DMS153 treated with DMSO at 0.1 percent for 48 hours (cell line): ENCODE measurements around the gene HBE1.
"Not testable (repeated sequence)": the region's sequence is repeated elsewhere in the genome, so short reads cannot be mapped to it uniquely, and the experiment has no call there.

Experiments
- DNase-seq: peaks from one replicate; lab custom pipeline; 2025; ENCODE audit not compliant: unreplicated experiment; lab: John Stamatoyannopoulos, UW

HBE1 gene

DNA sequence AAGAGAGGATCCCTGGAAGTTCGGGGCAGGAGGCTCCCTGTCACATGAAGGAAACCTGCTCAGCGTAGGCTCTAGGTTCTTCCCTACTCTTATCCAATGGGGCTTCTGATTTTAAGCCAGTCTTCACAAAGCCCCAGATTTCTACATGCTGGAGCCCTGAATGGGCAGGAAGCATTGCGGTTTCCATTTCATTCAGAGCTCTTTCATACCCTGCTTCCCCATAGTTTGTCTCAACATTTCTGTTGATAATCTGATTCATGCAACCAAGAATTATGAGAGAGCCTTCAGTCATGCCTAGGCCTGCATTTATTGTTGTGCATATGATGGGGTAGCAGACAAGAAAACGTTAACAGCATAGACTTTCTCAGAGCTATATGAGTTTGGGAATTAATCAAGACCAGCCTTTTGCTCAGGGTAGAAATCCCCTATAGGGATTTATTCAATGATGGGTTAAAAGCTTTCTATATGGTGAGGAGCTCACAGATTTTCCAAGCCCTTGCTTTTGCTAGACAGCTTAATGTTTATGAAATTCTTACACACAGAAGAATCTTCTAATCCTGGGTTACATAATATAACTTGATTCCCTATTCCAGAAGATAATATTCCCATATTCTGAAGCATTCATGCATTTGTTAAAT lies 16.1 kb upstream of the HBE1 start:
- no peak for DNase-seq

DNA sequence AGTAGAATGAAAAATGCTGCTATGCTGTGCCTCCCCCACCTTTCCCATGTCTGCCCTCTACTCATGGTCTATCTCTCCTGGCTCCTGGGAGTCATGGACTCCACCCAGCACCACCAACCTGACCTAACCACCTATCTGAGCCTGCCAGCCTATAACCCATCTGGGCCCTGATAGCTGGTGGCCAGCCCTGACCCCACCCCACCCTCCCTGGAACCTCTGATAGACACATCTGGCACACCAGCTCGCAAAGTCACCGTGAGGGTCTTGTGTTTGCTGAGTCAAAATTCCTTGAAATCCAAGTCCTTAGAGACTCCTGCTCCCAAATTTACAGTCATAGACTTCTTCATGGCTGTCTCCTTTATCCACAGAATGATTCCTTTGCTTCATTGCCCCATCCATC lies 14.9 kb upstream of the HBE1 start:
- no peak for DNase-seq

DNA sequence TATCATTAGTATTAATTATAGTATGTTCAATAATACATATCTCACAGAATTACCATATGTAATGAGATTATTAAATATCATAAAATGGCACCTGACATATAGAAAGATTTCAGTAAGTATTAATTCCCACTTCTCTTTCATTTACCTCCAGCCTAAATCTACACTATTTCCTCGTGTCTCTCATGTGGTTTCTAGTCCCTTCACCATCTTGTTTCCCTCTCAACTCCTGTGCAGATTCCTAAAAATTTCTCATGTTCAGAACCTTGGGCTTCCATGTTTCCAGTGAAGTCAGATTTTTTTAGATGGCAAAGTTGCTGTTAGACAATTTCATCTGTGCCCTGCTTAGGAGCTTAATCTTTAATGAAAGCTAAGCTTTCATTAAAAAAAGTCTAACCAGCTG lies 14.1 kb upstream of the HBE1 start:
- no peak for DNase-seq

DNA sequence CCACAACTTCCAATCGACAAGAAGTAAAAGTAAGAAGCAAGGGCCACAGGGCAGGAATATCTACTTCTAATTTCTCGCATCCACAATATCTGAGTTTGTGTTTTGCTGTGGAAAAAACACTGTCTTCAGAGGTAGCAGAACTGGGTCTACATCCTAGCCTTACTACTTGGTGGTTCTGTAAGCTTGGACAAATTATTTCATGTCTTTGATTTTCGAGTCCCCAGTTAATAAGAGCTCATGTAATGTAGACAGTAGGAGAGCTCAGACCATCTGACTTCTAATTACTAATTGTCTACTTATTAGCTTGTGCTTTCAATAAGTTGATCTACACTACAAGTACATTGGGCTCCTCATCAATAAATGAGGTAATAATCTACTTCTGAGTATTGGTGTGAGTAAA lies 13.3 kb upstream of the HBE1 start:
- DNase-seq = no peak

DNA sequence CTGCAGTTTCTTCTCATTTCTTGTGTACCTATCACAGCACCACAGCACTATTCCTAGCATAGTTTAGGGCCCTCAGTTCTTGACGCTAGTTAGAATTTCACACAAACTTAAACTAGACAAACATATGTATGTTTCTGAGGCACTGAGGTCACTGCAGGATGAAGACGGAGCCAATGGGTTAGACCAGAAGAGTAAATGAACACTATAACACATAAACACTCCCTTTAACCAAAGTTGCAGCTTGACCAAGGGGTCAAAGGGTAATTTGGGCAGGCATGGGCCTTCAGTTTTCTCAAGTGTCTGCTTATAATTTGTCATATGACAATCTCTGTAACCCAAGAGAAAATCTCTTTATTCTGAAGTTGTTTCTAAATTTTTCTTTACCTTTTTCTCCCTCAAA lies 12.9 kb upstream of the HBE1 start:
- DNase-seq = no peak

DNA sequence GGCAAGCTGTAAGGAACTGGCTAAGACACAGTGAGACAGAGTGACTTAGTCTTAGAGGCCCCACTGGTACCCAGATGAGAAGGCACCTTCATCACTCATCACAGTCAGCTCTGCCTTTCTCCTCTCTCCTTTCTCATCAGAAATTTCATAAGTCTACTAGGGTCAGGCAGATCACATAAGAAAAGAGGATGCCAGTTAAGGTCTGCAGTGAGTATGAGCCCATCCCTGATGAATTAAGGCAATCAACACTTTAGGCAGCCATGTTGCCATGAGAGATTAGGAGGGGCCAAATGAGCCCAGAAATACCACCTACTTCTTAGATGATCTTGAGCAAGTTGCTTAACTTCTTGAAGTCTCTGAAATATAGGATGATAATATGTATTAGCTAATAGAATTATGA lies 11.9 kb upstream of the HBE1 start:
- DNase-seq = no peak

DNA sequence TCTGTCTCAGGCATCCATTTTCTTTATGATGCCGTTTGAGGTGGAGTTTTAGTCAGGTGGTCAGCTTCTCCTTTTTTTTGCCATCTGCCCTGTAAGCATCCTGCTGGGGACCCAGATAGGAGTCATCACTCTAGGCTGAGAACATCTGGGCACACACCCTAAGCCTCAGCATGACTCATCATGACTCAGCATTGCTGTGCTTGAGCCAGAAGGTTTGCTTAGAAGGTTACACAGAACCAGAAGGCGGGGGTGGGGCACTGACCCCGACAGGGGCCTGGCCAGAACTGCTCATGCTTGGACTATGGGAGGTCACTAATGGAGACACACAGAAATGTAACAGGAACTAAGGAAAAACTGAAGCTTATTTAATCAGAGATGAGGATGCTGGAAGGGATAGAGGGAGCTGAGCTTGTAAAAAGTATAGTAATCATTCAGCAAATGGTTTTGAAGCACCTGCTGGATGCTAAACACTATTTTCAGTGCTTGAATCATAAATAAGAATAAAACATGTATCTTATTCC lies 10.9 kb upstream of the HBE1 start:
- no peak for DNase-seq

DNA sequence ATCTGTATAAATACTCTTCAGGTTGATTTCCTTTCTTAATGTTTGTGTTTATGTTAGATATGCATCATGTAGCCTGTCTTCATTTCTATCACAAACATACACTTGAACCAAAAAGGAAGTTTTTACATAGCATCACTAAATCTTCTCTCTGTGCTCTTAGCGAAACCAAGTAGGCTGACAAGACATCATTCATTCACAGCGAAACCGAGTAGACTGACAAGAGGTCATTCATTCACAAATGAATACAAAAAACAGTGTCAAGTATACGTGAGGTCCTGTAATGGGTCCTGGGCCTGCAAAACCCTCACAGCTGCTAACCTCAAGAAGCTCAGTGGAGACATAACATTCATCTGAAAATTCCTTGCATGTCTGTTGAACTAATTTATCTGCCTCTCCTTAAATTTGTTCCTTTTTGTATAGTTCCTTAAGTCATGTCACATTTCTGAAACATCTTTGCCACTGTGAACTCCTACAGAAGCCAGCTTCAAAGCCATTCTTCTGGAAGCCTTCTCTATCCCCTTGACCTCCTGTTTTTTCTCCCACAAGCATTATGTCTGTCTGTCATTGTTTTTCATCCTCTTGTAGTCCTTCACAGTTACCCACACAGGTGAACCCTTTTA lies 9.8 kb upstream of the HBE1 start:
- DNase-seq = no peak

DNA sequence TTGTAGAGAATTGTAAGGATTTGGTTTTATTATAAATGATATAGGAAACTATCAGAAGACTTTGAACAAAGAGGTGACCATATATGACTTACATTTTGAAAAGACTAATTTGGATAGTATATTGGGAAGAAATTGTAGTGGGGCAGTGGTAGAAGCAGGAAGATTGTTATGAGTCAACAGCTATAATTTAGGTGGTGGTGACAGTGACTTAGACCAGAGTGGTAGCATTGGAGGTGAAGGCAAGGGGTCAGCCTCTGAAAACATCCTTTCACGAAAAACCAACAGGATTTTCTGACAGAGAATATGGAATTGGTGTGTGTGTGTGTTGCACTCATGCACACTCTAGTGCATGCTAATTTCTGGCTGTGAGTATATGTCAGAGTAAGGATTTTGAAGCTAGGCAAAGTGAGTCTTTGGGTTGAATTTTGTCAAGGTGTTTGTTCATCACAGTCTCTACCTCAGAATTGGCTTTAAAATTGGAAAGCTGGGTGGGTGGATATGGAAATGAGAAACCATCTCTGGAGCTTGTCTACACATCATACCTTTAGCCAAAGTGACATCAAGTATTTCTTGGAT lies 8.2 kb upstream of the HBE1 start:
- no peak for DNase-seq

DNA sequence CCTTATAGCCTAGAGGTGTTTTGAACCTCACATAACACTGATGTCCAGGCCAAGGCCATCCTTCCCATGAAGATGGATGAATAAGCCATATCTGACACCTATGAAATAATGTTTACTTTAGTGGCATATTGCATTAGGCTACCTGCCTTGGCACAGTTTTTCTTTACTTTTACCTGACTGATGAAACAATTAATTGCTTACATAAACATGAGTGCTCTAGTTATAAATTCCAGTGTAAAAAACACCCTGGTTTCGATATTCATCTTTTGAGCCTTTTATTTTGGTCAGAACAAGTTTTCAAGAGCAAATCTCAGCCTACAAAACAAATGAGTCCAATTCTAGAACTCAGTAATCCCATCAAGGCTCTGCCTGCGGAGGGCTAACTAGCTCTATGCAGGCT lies 7.0 kb upstream of the HBE1 start:
- no peak for DNase-seq

DNA sequence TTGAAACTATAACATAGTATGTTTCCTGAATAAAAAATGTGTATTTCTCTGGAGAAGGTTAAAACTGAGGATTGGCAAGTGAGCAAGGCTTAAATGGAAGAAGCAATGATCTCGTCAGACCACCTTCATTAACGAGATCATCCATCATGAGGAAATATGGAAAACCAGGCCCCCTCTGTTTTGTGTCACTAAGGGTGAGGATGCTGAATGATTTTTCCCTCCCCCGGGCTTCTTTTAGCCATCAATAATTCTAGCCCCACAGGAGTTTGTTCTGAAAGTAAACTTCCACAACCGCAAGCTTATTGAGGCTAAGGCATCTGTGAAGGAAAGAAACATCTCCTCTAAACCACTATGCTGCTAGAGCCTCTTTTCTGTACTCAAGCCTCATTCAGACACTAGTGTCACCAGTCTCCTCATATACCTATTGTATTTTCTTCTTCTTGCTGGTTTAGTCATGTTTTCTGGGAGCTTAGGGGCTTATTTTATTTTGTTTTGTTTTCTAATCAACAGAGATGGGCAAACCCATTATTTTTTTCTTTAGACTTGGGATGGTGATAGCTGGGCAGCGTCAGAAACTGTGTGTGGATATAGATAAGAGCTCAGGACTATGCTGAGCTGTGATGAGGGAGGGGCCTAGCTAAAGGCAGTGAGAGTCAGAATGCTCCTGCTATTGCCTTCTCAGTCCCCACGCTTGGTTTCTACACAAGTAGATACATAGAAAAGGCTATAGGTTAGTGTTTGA lies 5.8 kb upstream of the HBE1 start:
- DNase-seq = no peak

DNA sequence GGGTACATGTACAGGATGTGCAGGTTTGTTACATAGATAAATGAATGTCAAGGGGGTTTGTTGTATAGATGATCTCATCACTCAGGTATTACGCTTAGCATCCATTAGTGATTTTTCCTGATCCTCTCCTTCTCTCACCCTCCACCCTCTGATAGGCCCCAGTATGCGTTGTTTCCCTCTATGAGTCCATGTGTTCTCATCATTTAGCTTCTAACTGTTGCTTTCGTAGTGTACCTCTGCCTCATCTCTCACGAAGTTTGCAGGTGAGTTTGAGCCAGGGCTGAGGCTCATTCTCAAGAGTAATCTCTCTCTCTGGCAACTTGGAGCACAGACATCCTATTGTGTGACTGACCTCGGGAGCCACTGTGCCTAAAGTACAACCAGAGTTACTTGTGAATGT lies 4.7 kb upstream of the HBE1 start:
- DNase-seq = no peak

DNA sequence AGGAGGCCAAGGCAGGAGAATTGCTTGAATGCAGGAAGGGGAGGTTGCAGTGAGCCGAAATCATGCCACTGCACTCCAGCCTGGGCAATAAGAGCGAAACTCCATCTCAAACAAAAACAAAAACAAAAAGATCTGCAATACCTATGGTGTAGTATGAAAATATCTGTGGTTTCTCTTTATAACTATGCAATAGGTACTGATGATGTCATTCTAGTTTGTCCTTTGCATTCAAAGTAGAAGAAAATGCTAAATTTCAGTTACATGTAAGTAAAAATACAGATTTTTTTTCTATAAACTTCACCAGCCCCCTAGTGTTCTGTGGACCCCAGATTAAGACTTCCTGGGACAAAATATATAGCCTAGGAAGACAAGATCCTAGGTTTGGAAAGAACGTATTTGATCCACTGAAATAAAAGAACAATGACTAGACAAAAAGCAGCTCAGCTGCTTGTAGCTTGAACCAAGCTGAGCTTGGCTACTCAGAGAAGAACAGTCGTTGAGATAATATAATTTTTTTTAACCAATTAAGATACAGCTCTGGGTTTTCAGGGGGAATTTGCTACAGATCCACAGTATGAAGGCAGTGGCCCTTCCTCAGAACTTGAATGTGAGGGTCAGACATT lies 2.8 kb upstream of the HBE1 start:
- DNase-seq = no peak

DNA sequence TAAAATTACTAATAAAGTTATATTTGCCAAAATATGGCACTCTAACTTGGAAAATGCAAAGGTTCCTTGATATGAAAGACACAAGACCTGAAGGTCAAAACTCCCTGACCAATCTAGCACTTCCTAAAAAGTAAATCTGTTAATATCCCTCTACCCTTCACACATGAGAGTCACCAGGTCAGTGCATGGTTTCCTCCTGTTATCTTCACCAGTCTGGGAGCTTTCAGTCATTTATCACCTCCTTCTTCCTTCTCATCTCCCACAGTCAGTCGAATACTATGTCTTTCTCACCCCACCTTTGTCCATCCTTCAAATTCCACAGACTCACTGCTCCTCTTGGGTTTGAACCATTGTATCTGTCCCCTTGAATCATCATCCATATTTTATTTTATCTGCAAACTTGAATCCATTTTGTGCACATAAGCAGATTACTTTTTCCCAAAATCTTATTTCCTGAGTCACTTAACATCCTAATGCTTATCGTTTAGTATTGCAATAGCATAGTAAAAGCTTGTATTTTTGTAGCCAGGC lies 2.6 kb downstream of the HBE1 start:
- DNase-seq = no peak

DNA sequence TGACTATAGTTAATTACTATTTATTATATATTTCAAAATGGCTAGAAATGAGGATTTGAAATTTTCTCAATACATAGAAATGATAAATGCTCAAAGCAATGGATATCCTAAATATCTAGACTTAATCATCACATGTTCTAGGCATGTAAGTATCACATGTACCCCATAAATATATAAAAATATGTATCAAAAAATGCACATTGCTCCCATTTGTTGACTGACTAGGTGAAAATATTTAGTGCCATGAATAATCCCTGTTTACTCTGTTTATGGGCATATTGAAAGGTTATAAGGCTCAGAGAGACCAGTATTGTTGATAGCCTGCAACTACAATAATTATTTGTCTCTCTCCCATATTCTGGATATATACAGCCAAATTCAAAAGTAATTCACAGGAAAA lies 3.1 kb downstream of the HBE1 start:
- no peak for DNase-seq

DNA sequence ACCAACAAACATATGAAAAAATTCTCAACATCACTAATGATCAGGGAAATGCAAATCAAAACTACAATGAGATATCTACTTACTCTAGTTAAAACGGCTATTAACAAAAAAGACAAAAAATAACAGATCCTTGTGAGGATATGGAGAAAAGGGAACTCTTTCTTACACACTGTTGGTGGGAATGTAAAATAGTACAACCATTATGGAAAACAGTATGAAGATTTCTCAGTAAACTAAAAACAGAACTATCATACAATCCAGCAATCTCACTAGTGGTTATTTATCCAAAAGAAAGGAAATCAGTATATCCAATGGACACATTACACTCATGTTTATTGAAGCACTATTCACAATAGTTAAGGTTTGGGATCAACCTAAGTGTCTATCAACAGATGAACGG lies 3.9 kb downstream of the HBE1 start:
- no peak for DNase-seq

DNA sequence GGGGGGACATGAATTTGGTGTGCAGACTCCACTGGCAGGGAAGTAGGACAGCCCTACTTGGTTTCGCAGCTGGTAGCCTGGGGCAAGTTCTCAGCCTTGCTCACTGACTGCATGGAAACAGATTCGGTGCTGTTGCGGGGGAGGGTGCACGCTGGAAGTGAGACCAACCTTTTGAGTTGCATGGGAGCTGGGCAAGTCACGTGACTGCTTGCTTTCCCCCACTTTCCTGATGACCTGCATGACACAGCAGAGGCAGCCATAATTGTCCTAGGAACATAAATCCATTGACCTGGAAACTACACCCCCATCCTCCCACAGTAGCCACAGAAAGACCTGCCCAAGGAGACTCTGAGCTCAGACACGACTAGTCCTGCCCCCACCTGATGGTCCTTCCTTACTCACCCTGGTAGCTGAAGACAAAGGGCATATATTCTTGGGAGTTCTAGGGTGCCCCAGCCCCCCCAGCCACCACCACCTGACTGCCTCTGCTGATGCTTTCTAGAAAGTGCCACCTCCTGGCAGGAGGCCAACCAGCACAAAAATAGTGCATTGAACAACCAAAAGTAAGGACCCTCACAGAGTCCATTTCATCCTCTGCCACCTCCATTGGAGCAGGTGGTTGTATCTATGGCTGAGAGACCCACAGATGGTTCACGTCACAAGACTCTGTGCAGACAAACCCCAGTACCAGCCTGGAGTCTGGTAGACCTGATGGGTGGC lies 11.0 kb downstream of the HBE1 start:
- no peak for DNase-seq

DNA sequence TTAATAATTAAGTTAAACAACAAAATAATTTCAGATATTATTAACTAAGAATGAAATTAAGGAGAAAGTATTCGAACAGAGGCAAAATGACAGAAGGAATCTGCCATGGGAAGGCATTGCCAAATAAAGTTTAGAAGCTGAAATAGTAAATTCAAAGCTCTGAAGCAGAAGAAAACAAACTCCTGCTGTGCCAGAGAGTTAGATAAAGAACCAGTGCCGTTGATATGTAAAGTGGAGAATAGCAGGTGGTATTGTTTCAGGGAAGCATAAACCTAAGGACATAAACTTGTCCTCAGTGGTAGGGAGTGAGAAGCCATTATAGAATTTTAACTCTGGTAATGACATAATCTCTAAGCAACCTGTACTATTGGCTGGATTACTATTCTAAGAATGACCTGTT lies 12.4 kb downstream of the HBE1 start:
- no peak for DNase-seq

DNA sequence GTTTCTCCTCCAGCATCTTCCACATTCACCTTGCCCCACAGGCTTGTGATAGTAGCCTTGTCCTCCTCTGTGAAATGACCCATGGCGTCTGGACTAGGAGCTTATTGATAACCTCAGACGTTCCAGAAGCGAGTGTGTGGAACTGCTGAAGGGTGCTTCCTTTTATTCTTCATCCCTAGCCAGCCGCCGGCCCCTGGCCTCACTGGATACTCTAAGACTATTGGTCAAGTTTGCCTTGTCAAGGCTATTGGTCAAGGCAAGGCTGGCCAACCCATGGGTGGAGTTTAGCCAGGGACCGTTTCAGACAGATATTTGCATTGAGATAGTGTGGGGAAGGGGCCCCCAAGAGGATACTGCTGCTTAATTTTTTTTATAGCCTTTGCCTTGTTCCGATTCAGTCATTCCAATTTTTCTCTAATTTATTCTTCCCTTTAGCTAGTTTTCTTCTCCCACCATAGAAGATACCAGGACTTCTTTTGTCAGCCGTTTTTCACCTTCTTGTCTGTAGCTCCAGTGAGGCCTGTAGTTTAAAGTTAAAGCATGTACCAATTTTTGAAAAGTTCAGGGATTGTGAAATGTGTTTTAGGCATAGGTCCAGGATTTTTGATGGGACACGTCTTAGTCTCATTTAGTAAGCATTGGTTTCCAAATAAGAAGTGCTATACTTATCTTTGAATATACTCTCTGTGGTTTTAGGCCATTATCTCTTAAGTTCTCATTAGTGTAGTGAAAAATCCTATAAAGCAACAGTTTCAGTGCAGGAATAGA lies 14.9 kb downstream of the HBE1 start, which contains the start of gene HBG2:
Gene HBG2, minus strand, starts transcription at position 136 of the 768 bp plus-strand sequence. Its CDS starts 53 bp downstream, at position 83.
- not testable (repeated sequence) for DNase-seq

DNA sequence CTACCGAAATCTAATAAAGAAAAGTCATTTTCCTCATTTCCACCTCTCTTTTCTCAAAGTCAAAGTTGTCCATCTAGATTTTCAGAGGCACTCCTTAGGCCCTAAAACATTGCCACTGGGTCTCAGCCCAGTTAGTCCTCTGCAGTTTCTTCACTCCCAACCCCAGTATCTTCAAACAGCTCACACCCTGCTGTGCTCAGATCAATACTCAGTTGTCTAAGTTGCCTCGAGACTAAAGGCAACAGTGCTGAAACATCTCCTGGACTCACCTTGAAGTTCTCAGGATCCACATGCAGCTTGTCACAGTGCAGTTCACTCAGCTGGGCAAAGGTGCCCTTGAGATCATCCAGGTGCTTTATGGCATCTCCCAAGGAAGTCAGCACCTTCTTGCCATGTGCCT lies 15.7 kb downstream of the HBE1 start:
- DNase-seq = not testable (repeated sequence)
